Activated T-helper 1 cell treated with anti-CD3 and anti-CD28 coated beads, Interleukin-12 subunit alpha, Interleukin-12 subunit beta, Interleukin-2, Interleukin-4 antibody, amounts not matched to agents 30 ng/mL and 10 ng/mL and 1 ng/mL, durations not matched to agents 14 hours and 24 hours and 36 hours (primary cell): ENCODE results near the gene CASP14. TPM values are rescaled to one million over a fixed set of nuclear protein-coding genes. Genes with fewer than 3 reads are reported as not detected.
"Not testable (repeated sequence)": the region's sequence is repeated elsewhere in the genome, so short reads cannot be mapped to it uniquely, and the experiment has no call there.

Experiments used
- DNase-seq: peaks from one replicate; pipeline ENCODE4 v3.0.0; 2021; ENCODE audit warnings: low spot score
- H3K27ac Mint-ChIP-seq: one replicate; pipeline ENCODE4 v1.8.0; 2021; ENCODE audit warnings: mild to moderate bottlenecking, mixed read lengths
- H3K27me3 Mint-ChIP-seq: one replicate; pipeline ENCODE4 v1.8.0; 2022; ENCODE audit warnings: mild to moderate bottlenecking, moderate library complexity, mixed read lengths; ENCODE audit not compliant: insufficient read depth
- H3K36me3 Mint-ChIP-seq: one replicate; pipeline ENCODE4 v1.8.0; 2021; ENCODE audit warnings: low read depth, mixed read lengths
- H3K4me1 Mint-ChIP-seq: one replicate; pipeline ENCODE4 v1.8.0; 2021; ENCODE audit warnings: low read depth, mixed read lengths
- H3K4me3 Mint-ChIP-seq: one replicate; pipeline ENCODE4 v1.8.0; 2021; ENCODE audit warnings: mild to moderate bottlenecking, moderate library complexity, mixed read lengths
- H3K9me3 Mint-ChIP-seq: one replicate; pipeline ENCODE4 v1.8.0; 2021; ENCODE audit warnings: mixed read lengths
- intact Hi-C: fragments of 100-400 bp; cut with micrococcal nuclease; formaldehyde crosslinking; loops from one replicate; pipeline ENCODE4 v1.15.1; 2024
- total RNA-seq: library from RNA; stranded (reverse); gene quantifications from 2 replicates; pipeline ENCODE4 v1.2.3, GENCODE V29; 2022

CASP14 gene
- total RNA-seq, 1 donor from 2014 or later, result not detected

DNA sequence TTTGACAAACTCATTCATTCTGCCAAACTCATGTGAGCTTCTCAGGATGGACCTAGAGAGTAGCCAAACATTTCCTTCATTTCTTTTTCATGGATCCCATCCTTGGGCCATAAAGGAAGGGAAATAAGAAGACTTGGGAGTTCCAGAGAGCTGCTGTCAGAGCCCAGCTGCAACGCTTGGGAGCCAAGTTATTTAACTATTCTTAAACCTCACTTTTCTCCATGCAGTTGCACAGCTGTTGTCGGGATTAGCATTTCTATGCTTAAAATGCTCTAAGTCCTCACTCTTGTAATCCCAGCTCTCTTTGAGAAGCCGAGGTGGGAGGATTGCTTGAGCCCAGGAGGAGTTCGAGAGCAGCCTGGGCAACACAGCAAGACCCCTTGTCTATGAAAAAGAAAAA lies 11.7 kb upstream of the CASP14 start:
- Mint-ChIP-seq H3K27me3 (peaks cover 1% of the 10 kb centered on the region), H3K4me1 (no peaks in the 10 kb centered on the region), H3K36me3 (no peaks in the 10 kb centered on the region), H3K27ac (no peak overlapping the region), H3K9me3 (no peaks in the 10 kb centered on the region), H3K4me3 (no peak overlapping the region)
- DNase-seq, result no peak
- intact Hi-C loops, result no loop called here

DNA sequence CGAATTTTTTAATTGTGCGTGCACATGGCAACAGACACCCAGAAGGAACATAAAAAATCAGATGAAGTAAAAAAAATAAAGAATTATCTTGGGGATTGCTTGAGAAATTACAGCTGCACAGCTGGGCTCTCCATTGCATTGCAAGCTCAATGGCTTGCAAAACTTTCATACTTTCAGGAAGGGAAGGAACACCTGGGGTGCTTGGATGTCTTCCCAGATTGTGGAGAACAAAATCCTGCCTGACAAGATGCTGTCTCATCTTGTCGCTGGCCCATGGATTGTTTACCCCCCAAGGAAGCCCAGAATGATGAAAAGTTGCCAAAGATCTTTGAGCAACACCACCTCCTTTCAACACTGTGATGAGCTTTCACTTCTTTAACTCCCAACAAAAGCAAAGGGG lies 11.0 kb upstream of the CASP14 start:
- peaks cover 1% of the 10 kb centered on the region for H3K27me3 Mint-ChIP-seq
- H3K27ac Mint-ChIP-seq, result no peak overlapping the region
- H3K9me3 Mint-ChIP-seq, result no peaks in the 10 kb centered on the region
- no peaks in the 10 kb centered on the region for H3K4me1 Mint-ChIP-seq
- no peak overlapping the region for H3K4me3 Mint-ChIP-seq
- no peak for DNase-seq
- H3K36me3 Mint-ChIP-seq, result no peaks in the 10 kb centered on the region
- intact Hi-C loops, result no loop called here

DNA sequence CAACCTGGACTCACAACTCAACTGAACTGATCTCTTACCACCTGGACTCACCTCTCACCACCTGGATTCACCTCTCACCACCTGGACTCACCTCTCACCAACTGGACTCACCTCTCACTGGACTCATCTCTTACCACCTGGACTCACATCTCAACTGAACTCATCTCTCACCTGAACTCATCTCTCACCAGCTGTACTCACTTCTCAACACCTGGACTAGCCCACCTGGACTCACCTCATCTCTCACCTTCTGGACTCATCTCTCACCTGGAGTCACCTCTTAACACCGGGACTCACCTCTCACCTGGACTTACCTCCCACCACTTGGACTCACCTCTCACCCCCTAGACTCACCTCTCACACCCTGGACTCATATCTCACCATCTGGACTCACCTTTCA lies 7.3 kb upstream of the CASP14 start:
- intact Hi-C loops, result no loop called here
- Mint-ChIP-seq H3K27me3 (no peaks in the 10 kb centered on the region), H3K4me1 (no peaks in the 10 kb centered on the region), H3K36me3 (no peaks in the 10 kb centered on the region), H3K4me3 (no peak overlapping the region), H3K9me3 (no peaks in the 10 kb centered on the region), H3K27ac (no peak overlapping the region)
- DNase-seq, result no peak

DNA sequence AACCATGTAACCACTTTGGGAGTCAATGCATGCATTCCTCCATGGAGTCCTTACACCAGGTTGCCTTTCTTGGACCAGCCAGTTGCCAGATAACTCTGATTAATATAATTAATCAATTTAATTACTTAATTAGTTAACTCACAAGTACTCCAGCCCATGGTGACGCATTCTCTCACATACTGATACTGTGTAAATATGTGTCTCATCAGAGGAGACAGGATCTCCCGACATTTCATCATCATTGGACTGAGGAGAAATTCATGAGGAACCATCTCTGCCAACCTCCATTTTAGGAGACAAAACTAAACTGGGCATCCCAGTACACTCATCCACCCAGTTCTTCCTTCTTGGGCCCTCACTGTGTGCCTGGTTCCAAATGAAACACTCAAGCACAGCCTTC lies 6.5 kb upstream of the CASP14 start:
- Mint-ChIP-seq H3K4me1 (no peaks in the 10 kb centered on the region), H3K27me3 (no peaks in the 10 kb centered on the region), H3K9me3 (no peaks in the 10 kb centered on the region), H3K27ac (no peak overlapping the region), H3K4me3 (no peak overlapping the region), H3K36me3 (no peaks in the 10 kb centered on the region)
- DNase-seq, result no peak
- intact Hi-C loops, result no loop called here

DNA sequence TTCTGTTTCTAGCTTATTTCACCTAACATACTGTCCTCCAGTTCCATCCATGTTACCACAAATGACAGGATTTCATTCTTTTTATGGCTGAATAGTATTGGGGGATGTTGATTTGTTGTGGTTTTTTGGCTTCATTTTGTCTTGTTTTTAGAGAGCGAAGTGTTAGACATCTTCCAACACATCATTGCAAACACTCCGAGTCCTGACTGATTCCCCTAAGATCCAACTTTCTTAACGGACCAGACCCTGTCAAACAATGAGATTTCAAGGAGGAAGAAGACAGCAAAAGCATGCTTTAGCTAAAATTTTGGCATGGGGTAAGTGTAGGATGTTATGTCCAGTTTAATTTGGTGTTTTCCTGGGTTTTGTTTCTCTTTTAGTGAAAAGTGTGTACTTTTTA lies 3.8 kb upstream of the CASP14 start:
- H3K4me3 Mint-ChIP-seq, result no peak overlapping the region
- no peaks in the 10 kb centered on the region for H3K36me3 Mint-ChIP-seq
- intact Hi-C loops, result no loop called here
- no peaks in the 10 kb centered on the region for H3K4me1 Mint-ChIP-seq
- H3K9me3 Mint-ChIP-seq, result no peaks in the 10 kb centered on the region
- DNase-seq, result no peak
- no peak overlapping the region for H3K27ac Mint-ChIP-seq
- no peaks in the 10 kb centered on the region for H3K27me3 Mint-ChIP-seq

DNA sequence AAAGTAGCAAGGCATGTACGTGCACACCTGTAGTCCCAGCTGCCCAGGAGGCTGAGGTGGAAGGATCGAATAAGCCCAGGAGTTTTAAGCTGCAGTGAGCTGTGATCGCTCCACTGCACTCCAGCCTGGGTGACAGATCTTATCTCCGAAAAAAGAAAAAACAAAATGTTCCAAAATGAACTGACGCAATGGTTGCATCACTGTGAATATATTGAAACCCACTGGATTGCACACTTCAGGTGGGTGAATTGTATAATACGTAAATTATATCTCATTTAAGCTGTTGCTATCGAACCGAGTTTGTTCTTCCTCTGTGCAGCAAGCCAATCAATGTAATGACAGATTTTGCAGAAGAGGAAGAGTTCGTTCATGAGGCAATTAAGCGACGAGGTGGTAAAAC lies 1.6 kb upstream of the CASP14 start:
- intact Hi-C loops, result no loop called here
- H3K27me3 Mint-ChIP-seq, result no peaks in the 10 kb centered on the region
- no peaks in the 10 kb centered on the region for H3K9me3 Mint-ChIP-seq
- H3K4me1 Mint-ChIP-seq, result no peaks in the 10 kb centered on the region
- H3K27ac Mint-ChIP-seq, result no peak overlapping the region
- H3K36me3 Mint-ChIP-seq, result no peaks in the 10 kb centered on the region
- no peak overlapping the region for H3K4me3 Mint-ChIP-seq
- no peak for DNase-seq

DNA sequence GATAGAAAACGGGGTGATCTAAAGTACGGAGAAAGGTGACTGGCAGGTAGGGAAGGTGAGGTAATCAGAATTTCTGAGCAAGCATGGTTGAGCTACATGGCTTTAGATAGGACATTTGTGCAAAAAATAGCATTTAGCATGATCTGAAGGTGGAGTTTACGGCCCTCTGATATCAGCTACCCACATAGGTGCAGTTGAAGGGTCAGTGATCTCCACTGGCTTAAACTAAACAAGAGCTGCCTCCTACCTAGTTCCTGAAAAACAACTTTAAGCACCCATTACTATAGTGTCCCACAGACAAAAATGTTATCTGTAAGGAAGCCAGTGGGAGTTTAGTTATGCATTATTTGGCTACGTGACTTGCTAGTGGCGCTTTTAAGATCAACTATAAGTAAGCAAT lies 1.2 kb upstream of the CASP14 start:
- Mint-ChIP-seq H3K4me3 (no peak overlapping the region), H3K27ac (no peak overlapping the region), H3K27me3 (no peaks in the 10 kb centered on the region), H3K36me3 (no peaks in the 10 kb centered on the region), H3K9me3 (no peaks in the 10 kb centered on the region), H3K4me1 (no peaks in the 10 kb centered on the region)
- DNase-seq, result no peak
- intact Hi-C loops, result no loop called here

DNA sequence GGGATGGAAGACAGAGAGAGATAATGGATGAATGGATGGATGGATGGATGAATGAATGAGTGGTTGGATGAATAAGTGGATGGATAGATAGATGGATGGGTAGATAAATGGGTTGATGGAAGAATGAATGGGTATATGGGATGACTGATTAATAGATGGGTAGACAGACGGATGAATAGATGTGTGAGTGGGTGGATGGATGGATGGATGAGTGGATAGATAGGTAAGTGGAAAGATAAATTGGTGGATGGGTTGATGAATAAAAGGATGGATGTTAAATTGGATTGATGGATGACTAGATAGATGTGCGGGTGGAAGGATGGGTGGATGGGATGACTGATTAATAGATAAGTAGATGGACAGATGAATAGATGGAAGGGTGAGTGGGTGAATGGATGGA lies 1.4 kb downstream of the CASP14 start:
- Mint-ChIP-seq H3K27ac (no peak overlapping the region), H3K4me3 (no peak overlapping the region), H3K27me3 (no peaks in the 10 kb centered on the region), H3K4me1 (no peaks in the 10 kb centered on the region), H3K9me3 (no peaks in the 10 kb centered on the region), H3K36me3 (no peaks in the 10 kb centered on the region)
- intact Hi-C loops, result no loop called here
- DNase-seq, result no peak

DNA sequence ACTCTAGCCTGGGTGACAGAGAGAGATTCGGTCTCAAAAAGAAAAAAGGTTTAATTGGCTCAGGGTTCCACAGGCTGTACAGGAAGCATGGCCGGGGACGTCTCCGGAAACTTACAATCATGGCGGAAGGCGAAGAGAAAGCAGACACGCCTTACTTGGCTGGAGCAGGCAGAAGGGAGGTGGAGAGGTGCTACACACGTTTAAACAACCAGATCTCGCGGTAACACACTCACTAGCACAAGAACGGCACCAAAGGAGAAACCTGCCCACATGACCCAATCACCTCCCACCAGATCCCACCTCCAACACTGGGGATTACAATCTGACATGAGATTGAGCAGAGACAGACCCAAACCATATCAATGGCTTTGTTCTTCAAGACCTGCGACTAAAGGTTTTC lies 12.8 kb downstream of the CASP14 start:
- H3K4me3 Mint-ChIP-seq, result no peak overlapping the region
- no peak overlapping the region for H3K27ac Mint-ChIP-seq
- H3K9me3 Mint-ChIP-seq, result no peaks in the 10 kb centered on the region
- peaks cover 4% of the 10 kb centered on the region for H3K27me3 Mint-ChIP-seq
- H3K4me1 Mint-ChIP-seq, result no peaks in the 10 kb centered on the region
- intact Hi-C loops, result no loop called here
- DNase-seq, result no peak
- H3K36me3 Mint-ChIP-seq, result no peaks in the 10 kb centered on the region

DNA sequence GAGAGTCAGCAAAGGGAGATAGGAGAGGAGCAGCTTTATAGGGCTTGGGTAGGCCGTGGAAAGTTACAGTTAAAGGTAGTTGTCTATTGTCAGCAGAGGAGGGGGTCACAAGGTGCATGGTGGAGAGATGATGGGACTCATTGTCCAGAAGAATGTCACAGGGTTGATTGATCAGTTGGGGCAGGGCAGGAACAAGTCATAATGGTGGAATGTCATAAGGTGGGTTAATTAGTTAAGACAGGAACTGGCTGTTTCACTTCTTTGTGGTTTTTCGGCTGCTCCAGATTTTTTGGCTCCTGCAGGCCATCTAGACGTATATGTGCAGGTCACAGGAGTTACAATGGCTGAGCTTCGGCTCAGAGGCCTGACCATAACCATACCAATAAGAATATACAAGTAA lies 21.1 kb downstream of the CASP14 start:
- H3K4me1 Mint-ChIP-seq, DNase-seq, H3K27me3 Mint-ChIP-seq, H3K9me3 Mint-ChIP-seq, H3K4me3 Mint-ChIP-seq, H3K36me3 Mint-ChIP-seq, intact Hi-C loops, H3K27ac Mint-ChIP-seq: not testable (repeated sequence)

DNA sequence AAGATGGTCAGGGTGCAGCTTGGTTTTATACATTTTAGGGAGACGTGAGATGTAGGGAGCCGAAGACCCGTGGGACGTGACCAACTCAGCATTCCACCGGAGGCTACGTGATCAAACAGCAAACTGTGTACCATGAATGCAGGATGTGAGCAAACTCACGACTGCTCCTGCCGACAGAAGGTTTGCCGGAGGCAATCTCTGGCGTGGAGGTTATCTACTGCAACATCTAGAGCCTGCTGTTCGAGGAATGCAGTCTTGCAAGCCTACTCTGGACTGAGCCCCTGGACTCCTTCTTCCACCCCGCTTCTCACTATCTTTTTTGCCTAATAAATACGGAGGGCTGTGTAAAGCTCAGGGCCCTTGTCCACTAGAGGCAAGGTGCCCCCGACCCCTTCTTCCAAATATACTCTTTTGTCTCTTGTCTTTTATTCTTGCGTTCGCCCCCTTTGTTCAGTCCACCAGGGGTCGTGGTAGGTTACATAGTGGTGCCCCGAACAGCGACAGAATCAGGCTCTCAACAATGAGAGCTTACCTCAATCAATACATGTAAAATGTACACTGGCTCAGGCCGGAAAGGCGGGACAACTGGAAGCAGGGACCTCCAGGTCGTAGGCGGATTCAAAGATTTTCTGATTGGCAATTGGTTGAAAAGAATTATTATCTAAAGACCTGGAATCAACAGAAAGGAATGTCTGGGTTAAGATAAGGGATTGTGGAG lies 23.8 kb downstream of the CASP14 start:
- Mint-ChIP-seq H3K9me3 (no peaks in the 10 kb centered on the region), H3K27me3 (no peaks in the 10 kb centered on the region), H3K27ac (no peak overlapping the region), H3K4me1 (no peaks in the 10 kb centered on the region), H3K36me3 (no peaks in the 10 kb centered on the region), H3K4me3 (no peak overlapping the region)
- intact Hi-C loops, result no loop called here
- DNase-seq, result no peak

DNA sequence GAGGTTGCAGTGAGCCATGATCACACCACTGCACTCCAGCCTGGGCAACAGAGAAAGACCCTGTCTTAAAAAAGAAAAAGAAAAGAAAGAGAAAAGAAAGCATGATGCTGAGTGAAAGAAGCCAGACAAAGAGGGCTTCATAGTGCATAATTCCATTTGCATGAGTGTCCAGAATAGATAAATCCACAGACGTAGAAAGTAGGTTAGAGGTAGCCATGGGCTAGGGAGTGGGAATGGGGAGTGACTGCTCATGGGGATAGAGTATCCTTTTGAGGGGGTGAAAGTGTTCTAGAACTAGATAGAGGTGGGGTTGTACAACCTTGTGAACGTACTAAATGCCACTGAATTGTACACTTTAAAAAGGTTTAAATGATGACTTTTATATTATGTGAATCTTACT lies 25.1 kb downstream of the CASP14 start:
- DNase-seq, result no peak
- Mint-ChIP-seq H3K27me3 (peaks cover 4% of the 10 kb centered on the region), H3K27ac (no peak overlapping the region)

DNA sequence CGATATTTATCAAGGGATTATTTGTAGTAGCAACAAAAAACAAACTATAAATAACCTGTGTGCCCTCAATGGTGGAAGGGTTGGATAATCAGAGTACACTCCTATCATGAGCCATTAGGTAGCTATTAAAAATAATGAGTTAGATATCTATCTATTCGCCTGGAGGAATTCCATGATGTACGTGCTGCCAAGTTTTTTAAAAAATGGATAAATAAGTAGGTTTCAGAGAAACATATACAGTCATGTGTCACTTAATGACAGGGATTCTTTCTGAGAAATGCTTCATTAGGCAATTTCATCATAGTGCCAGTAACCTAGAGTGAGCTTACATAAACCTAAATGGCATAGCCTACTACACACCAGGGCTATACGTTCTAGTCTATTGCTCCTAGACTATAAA lies 26.5 kb downstream of the CASP14 start:
- H3K27ac Mint-ChIP-seq, result no peak overlapping the region
- no peaks in the 10 kb centered on the region for H3K4me1 Mint-ChIP-seq
- no peak overlapping the region for H3K4me3 Mint-ChIP-seq

More for the DNA sequence above, 25.1 kb downstream of the CASP14 start:
- H3K9me3 Mint-ChIP-seq, result no peaks in the 10 kb centered on the region
- no peaks in the 10 kb centered on the region for H3K4me1 Mint-ChIP-seq
- no peaks in the 10 kb centered on the region for H3K36me3 Mint-ChIP-seq
- H3K4me3 Mint-ChIP-seq, result no peak overlapping the region
- intact Hi-C loops, result no loop called here

DNA sequence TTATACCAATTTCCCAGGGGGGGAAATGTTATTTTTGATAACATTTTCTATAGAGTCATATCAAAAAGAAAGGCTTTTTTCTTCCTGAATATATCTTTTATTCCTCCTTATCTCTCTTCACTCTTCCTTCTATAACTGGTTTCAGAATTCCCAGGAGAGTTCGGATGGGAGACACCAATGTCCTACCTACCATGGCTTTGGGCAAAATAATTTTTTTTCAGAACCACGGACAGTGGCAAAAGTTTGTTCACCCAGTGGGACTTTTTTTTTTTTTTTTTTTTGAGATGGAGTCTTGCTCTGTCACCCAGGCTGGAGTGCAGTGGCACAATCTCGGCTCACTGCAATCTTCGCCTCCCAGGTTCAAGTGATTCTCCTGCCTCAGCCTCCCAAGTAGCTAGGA lies 30.7 kb downstream of the CASP14 start:
- H3K27me3 Mint-ChIP-seq, H3K36me3 Mint-ChIP-seq, H3K9me3 Mint-ChIP-seq, H3K4me1 Mint-ChIP-seq, DNase-seq, H3K27ac Mint-ChIP-seq, intact Hi-C loops, H3K4me3 Mint-ChIP-seq: not testable (repeated sequence)

More for the DNA sequence above, 26.5 kb downstream of the CASP14 start:
- DNase-seq, result no peak
- no peaks in the 10 kb centered on the region for H3K9me3 Mint-ChIP-seq
- peaks cover 4% of the 10 kb centered on the region for H3K27me3 Mint-ChIP-seq
- no peaks in the 10 kb centered on the region for H3K36me3 Mint-ChIP-seq
- intact Hi-C loops, result no loop called here
